D721Med (cell line): ENCODE data around the gene FLNB.

Experiments
- DNase-seq: peaks from one replicate; pipeline ENCODE4 v3.0.0; 2011; ENCODE audit warnings: low spot score; ENCODE audit not compliant: insufficient read length
- FAIRE-seq: peaks from 2 replicates; lab custom pipeline; 2011; peaks lifted over from hg19 to GRCh38; lab: Jason Lieb, UNC
- TF ChIP-seq, protein P1 (sequence below): IDR thresholded peaks from 2 replicates; pipeline ENCODE4 v1.5.1; 2012; ENCODE audit warnings: mild to moderate bottlenecking, control low read depth; ENCODE audit not compliant: insufficient read depth; ENCODE audit errors: missing control alignments

Gene FLNB

DNA sequence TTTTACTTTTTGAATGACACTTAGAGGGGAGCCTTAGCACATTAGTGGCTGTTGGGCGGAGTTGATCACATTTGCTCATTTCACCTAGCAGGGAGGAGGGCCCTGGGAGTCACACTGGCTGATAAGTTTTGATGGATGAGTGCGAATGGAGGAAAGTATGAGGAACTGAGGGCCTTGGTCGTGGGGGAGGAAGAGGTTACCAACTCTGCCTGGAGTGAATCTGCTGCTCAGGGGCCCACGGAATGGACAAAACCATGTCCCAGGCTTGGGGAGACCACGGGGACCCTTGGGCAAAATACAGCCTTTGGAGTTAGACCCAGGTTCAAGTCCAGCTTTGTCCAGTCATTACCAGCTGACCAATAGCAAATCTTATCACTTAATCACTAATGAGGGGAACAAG, 5.1 kb upstream of the FLNB start:
- FAIRE-seq (no peak), DNase-seq (no peak)
- TF ChIP-seq, protein P1, sequence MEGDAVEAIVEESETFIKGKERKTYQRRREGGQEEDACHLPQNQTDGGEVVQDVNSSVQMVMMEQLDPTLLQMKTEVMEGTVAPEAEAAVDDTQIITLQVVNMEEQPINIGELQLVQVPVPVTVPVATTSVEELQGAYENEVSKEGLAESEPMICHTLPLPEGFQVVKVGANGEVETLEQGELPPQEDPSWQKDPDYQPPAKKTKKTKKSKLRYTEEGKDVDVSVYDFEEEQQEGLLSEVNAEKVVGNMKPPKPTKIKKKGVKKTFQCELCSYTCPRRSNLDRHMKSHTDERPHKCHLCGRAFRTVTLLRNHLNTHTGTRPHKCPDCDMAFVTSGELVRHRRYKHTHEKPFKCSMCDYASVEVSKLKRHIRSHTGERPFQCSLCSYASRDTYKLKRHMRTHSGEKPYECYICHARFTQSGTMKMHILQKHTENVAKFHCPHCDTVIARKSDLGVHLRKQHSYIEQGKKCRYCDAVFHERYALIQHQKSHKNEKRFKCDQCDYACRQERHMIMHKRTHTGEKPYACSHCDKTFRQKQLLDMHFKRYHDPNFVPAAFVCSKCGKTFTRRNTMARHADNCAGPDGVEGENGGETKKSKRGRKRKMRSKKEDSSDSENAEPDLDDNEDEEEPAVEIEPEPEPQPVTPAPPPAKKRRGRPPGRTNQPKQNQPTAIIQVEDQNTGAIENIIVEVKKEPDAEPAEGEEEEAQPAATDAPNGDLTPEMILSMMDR = no peak

DNA sequence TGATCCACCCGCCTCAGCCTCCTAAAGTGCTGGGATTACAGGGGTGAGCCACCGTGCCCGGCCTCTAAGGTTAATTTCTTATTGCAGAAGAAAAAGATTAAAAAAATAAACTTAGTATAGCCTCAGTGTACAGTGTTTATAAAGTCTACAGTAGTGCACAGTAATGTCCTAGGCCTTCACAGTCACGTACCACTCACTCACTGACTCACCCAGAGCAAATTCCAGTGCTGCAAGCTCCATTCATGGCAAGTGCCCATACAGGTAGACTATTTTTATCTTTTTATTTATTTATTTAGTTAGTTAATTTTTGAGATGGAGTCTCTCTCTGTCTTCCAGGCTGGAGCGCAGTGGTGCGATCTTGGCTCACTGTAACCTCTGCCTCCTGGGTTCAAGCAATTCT, 3.2 kb upstream of the FLNB start:
- DNase-seq = no peak
- TF ChIP-seq, protein P1 = no peak
- FAIRE-seq = no peak

DNA sequence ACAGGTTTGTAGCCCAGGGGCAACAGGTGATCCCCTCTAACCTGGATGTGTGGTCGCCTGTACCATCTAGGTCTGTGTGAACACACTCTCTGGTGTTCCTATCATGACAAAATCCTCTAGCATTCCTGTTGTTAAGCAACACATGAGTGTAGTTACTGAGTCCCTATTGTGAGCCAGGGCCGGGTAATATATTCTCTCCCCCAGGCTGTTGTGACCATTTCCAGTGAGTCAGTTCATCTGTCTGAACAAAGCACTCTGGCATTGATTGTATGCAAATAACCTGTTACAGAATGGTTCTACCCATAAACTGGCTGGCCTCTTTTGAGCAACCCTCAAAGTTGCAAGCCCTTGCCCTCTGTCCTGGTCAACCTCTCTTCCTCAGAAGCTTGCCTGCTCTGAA, 2.6 kb upstream of the FLNB start:
- TF ChIP-seq, protein P1 = no peak
- DNase-seq (no peak), FAIRE-seq (no peak)

DNA sequence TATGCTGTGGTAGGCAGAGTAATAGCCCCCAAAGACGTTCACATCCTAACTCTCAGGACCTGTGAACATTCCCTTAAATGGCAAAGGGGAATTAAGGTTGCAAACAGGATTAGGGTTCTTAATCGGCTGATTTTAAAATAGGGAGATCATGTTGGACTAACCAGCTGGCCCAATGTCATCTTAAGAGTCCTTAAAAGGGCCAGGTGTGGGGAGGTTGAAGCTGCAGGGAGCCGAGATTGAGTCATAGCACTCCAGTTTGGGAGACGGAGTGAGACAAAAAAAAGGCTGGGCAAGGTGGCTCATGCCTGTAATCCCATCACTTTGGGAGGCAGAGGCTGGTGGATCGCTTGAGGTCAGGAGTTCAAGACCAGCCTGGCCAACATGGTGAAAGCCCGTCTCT, 1.6 kb upstream of the FLNB start:
- TF ChIP-seq, protein P1 = no peak
- DNase-seq = no peak
- FAIRE-seq = no peak

DNA sequence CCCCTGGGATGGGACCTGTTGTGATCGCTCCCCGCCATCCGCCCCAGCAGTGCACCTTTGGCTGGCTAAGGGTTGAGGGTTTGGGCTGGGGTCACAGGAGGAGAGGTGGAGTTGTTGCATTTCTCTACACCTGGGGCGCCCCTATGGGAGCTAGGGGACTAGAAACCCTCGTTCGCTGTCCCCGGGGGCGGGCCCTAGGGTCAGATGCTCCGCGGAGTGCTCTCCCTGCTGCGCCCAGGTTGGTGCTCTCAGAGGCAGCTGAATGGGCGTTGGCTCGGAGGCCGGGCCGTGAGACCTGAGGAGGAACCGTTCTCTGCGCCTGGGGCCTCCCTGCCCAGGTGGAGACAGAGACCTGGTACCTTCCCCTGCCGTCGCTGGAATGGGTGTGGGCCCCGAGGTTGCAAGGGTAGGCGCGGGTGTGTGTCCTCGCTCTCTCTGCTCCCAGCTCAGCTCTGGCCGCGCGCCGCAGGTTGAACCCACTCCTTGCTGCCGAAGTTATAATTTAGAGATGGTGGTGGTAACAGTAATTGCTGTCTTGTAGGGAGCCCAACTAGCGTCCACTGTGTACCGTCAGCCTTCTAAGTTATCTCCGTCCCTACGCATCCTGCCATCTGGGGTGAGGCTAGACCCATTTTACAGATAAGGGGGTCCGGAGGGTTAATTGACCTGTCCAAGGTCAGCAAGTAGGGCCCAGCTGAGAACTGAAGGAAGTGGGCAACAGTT, 965 bp downstream of the FLNB start:
- no peak for FAIRE-seq
- DNase-seq = no peak
- TF ChIP-seq, protein P1 = no peak

DNA sequence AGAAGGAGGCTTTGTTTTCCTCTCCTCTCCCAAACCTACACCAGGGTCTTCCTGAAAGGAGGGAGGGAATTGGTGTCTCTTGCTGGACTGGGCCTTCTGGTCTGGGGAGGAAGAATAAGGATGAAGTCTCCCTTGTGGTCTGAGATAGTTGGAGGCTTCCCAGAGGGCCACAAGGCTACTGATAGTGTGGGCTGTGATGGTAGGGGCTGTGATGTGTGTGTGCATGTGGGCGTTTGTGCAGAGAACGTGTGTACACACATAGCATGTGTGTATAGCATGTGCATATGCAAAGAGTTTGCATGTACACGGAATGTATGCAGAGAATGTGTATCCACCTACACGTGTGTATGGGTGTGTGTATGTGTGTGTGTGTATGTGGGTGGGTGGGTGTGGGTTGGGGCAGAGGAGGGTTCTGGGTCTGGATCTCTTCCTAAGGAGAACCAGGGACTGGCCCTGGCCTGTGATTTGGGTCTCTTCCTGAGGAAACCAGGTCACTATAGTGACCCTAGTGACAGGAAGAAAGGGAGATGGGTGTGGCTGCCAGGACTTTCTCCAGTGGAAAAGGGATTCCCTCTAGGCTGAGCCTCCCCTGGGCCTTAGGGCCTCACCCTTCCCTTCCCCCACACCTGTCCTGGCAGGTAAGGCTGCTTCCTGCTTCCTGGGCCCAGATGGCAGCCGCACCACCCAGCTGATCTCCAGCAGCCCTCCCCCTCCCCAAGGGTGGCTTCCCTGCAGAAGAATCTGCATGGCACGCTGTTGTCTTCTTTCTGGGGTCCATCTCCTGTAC, 1.7 kb downstream of the FLNB start:
- DNase-seq (no peak), FAIRE-seq (no peak)
- TF ChIP-seq, protein P1 = no peak

DNA sequence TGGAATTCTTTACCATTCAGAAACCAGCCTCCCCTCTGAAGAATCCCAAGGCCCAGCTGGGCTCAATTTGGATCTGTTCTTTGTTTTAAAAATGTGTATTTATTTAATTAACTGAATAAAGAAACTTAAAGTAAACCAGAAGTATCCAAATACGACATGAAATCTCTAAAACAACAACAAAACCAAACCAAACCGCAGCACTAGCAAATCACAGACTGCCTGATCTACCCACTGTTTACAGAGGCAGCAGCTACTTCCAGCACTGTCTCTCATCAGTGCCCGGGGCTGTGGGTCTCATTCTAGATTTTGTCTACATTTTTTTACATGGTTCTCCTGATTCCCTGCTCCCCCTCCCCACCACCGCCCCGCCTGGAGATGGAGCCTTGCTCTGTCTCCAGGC, 2.3 kb downstream of the FLNB start:
- FAIRE-seq = no peak
- DNase-seq = no peak
- TF ChIP-seq, protein P1 = no peak
